ENCODE data around the gene DUSP28. TPM values are rescaled to one million over a fixed set of nuclear protein-coding genes. Genes with fewer than 3 reads are reported as not detected.

Gene DUSP28
- polyA plus RNA-seq, 1 experiment, result 6.1 TPM

GRCh38 chr2:240579071-240579762 is 19.1 kb downstream of the DUSP28 start:
- no peaks in the 10 kb centered on the region; the same call in 1 of the 2 replicates for H3K9me3 ChIP-seq (ENCODE audit: control insufficient read depth, insufficient read depth, low read length)
- no peak for TF ChIP-seq CTCF (IDR thresholded peaks at IDR 0.05; ENCODE audit: low read depth, low read length)
- H3K27me3 ChIP-seq (ENCODE audit: control insufficient read depth, insufficient read depth, low read length), result no peaks in the 10 kb centered on the region
- H3K27ac ChIP-seq (ENCODE audit: low read depth, low read length), result no peak overlapping the region
- no peak for DNase-seq (ENCODE audit: low read depth, low spot score)
- ChIA-PET CTCF (interaction anchor here (1.4 to 2.0 kb wide), 2 partner anchors 13 kb away, joined by 4 to 24 read pairs; no protein-coding TSS in a partner anchor), POLR2A (interaction anchor here (1.7 kb wide), 1 partner anchor 18 kb away, joined by 5 read pairs; no protein-coding TSS in a partner anchor)
- H3K4me3 ChIP-seq (ENCODE audit: low read depth, low read length), result no peak overlapping the region

- no peak overlapping the region for H3K4me3 ChIP-seq (ENCODE audit: low read depth, low read length)
- ChIA-PET CTCF (interaction anchor here (0.9 to 2.0 kb wide), 2 partner anchors 14 to 260 kb away, joined by 4 to 24 read pairs; no protein-coding TSS in a partner anchor), POLR2A (interaction anchor here (1.7 kb wide), 1 partner anchor 19 kb away, joined by 5 read pairs; no protein-coding TSS in a partner anchor)
- H3K27me3 ChIP-seq (ENCODE audit: control insufficient read depth, insufficient read depth, low read length), result no peaks in the 10 kb centered on the region
- H3K9me3 ChIP-seq (ENCODE audit: control insufficient read depth, insufficient read depth, low read length), result no peaks in the 10 kb centered on the region; the same call in 1 of the 2 replicates
- TF ChIP-seq CTCF (IDR thresholded peaks at IDR 0.05; ENCODE audit: low read depth, low read length), result no peak
- peak overlapping the region; percentile 47 for H3K27ac ChIP-seq (ENCODE audit: low read depth, low read length)
- DNase-seq (ENCODE audit: low read depth, low spot score), result no peak
These were observed 19.8 kb downstream of the DUSP28 start for GRCh38 chr2:240579771-240580614.

GRCh38 chr2:240581811-240582210 is 21.7 kb downstream of the DUSP28 start:
- ChIA-PET POLR2A (no interaction called here), CTCF (no interaction called here)
- DNase-seq (ENCODE audit: low read depth, low spot score), result no peak
- H3K27me3 ChIP-seq (ENCODE audit: control insufficient read depth, insufficient read depth, low read length), result no peaks in the 10 kb centered on the region
- TF ChIP-seq CTCF (IDR thresholded peaks at IDR 0.05; ENCODE audit: low read depth, low read length), result no peak
- H3K27ac ChIP-seq (ENCODE audit: low read depth, low read length), result no peak overlapping the region
- H3K9me3 ChIP-seq (ENCODE audit: control insufficient read depth, insufficient read depth, low read length), result no peaks in the 10 kb centered on the region; the same call in 1 of the 2 replicates
- no peak overlapping the region for H3K4me3 ChIP-seq (ENCODE audit: low read depth, low read length)

- no peaks in the 10 kb centered on the region for H3K27me3 ChIP-seq (ENCODE audit: control insufficient read depth, insufficient read depth, low read length)
- no peak overlapping the region for H3K4me3 ChIP-seq (ENCODE audit: low read depth, low read length)
- H3K9me3 ChIP-seq (ENCODE audit: control insufficient read depth, insufficient read depth, low read length), result no peaks in the 10 kb centered on the region; the same call in 1 of the 2 replicates
- ChIA-PET CTCF (interaction anchor here (1.1 to 1.2 kb wide), 2 partner anchors 16 to 17 kb away, joined by 3 to 4 read pairs; no protein-coding TSS in a partner anchor), POLR2A (no interaction called here)
- no peak for DNase-seq (ENCODE audit: low read depth, low spot score)
- no peak for TF ChIP-seq CTCF (IDR thresholded peaks at IDR 0.05; ENCODE audit: low read depth, low read length)
- no peak overlapping the region for H3K27ac ChIP-seq (ENCODE audit: low read depth, low read length)
These were observed 22.6 kb downstream of the DUSP28 start for GRCh38 chr2:240582781-240583180.
